HAP-1 (cell line): ENCODE data around the gene NPPB.

Experiments
- DNase-seq, 2 experiments: peaks; one replicate each; pipeline ENCODE4 v3.0.0-alpha.2; 2016 to 2020; ENCODE audit warnings: low spot score in 2 of 2
- H3K27me3 ChIP-seq: fragments of 250-450 bp; sonication (Bioruptor Pico); 2 replicates; pipeline ENCODE4 v1.5.1; 2020; ENCODE audit warnings: low read depth, mild to moderate bottlenecking, moderate library complexity
- H3K36me3 ChIP-seq: fragments of 250-450 bp; sonication (Bioruptor Pico); replicated peaks from 2 replicates; pipeline ENCODE4 v1.5.1; 2020; ENCODE audit warnings: mild to moderate bottlenecking
- H3K4me1 ChIP-seq: fragments of 250-450 bp; sonication (Bioruptor Pico); 2 replicates; pipeline ENCODE4 v1.5.1; 2020; ENCODE audit warnings: mild to moderate bottlenecking
- H3K4me3 ChIP-seq: fragments of 250-450 bp; sonication (Bioruptor Pico); 2 replicates; pipeline ENCODE4 v1.5.1; 2020; ENCODE audit warnings: mild to moderate bottlenecking, moderate library complexity
- H3K9me3 ChIP-seq: fragments of 250-450 bp; sonication (Bioruptor Pico); 2 replicates; pipeline ENCODE4 v1.5.1; 2020; ENCODE audit warnings: mild to moderate bottlenecking, moderate library complexity
- in situ Hi-C: fragments of 300-500 bp; cut with MboI; formaldehyde crosslinking; loops from 3 replicates; pipeline ENCODE4 v1.14.3; 2020; ENCODE audit warnings: low sequenced_read_pairs, inconsistent platforms, mixed read lengths

Gene NPPB

GRCh38 chr1:11839727-11840705 is 18.7 kb downstream of the NPPB start:
- in situ Hi-C loops = loop anchor here (5.0 kb wide), 1 partner anchor 57 kb away; no protein-coding TSS in a partner anchor
- H3K27me3 ChIP-seq = no peaks in the 10 kb centered on the region
- DNase-seq = no peak
- no peaks in the 10 kb centered on the region for H3K4me1 ChIP-seq
- no peaks in the 10 kb centered on the region for H3K9me3 ChIP-seq
- H3K36me3 ChIP-seq = peaks cover 49% of the 10 kb centered on the region
- H3K4me3 ChIP-seq = no peak overlapping the region

GRCh38 chr1:11838349-11839272 is 20.1 kb downstream of the NPPB start:
- peaks cover 61% of the 10 kb centered on the region for H3K36me3 ChIP-seq
- in situ Hi-C loops = no loop called here
- DNase-seq = peak; percentile 61 to 79

GRCh38 chr1:11837767-11838348 is 20.9 kb downstream of the NPPB start:
- H3K9me3 ChIP-seq = no peaks in the 10 kb centered on the region
- H3K27me3 ChIP-seq = no peaks in the 10 kb centered on the region
- no peaks in the 10 kb centered on the region for H3K4me1 ChIP-seq
- DNase-seq = no peak
- H3K36me3 ChIP-seq = peaks cover 62% of the 10 kb centered on the region
- in situ Hi-C loops = no loop called here
- no peak overlapping the region for H3K4me3 ChIP-seq

More at GRCh38 chr1:11838349-11839272, 20.1 kb downstream of the NPPB start:
- Histone ChIP-seq H3K27me3 (no peaks in the 10 kb centered on the region), H3K4me1 (no peaks in the 10 kb centered on the region), H3K9me3 (no peaks in the 10 kb centered on the region), H3K4me3 (no peak overlapping the region)

- Histone ChIP-seq H3K36me3 (peaks cover 67% of the 10 kb centered on the region), H3K4me1 (no peaks in the 10 kb centered on the region), H3K4me3 (no peak overlapping the region), H3K9me3 (no peaks in the 10 kb centered on the region), H3K27me3 (no peaks in the 10 kb centered on the region)
- DNase-seq = no peak
- in situ Hi-C loops = no loop called here
Observed at GRCh38 chr1:11836955-11837766, 21.6 kb downstream of the NPPB start.

GRCh38 chr1:11835441-11836225 is 23.1 kb downstream of the NPPB start:
- Histone ChIP-seq H3K36me3 (peaks cover 68% of the 10 kb centered on the region), H3K4me1 (no peaks in the 10 kb centered on the region), H3K27me3 (no peaks in the 10 kb centered on the region), H3K4me3 (no peak overlapping the region), H3K9me3 (no peaks in the 10 kb centered on the region)
- no peak for DNase-seq
- in situ Hi-C loops = no loop called here

GRCh38 chr1:11833900-11834299 is 24.8 kb downstream of the NPPB start:
- H3K36me3 ChIP-seq = peaks cover 69% of the 10 kb centered on the region
- H3K4me1 ChIP-seq = no peaks in the 10 kb centered on the region
- H3K9me3 ChIP-seq = no peaks in the 10 kb centered on the region
- no peak for DNase-seq
- in situ Hi-C loops = no loop called here
- no peak overlapping the region for H3K4me3 ChIP-seq
- no peaks in the 10 kb centered on the region for H3K27me3 ChIP-seq

- in situ Hi-C loops = no loop called here
- Histone ChIP-seq H3K9me3 (no peaks in the 10 kb centered on the region), H3K36me3 (peaks cover 68% of the 10 kb centered on the region), H3K4me1 (no peaks in the 10 kb centered on the region), H3K4me3 (no peak overlapping the region), H3K27me3 (no peaks in the 10 kb centered on the region)
- DNase-seq = no peak
Observed at GRCh38 chr1:11833497-11833896, 25.2 kb downstream of the NPPB start.

GRCh38 chr1:11831945-11832725 is 26.6 kb downstream of the NPPB start:
- Histone ChIP-seq H3K27me3 (no peaks in the 10 kb centered on the region), H3K9me3 (no peaks in the 10 kb centered on the region), H3K4me3 (no peak overlapping the region), H3K4me1 (no peaks in the 10 kb centered on the region), H3K36me3 (peaks cover 59% of the 10 kb centered on the region)
- in situ Hi-C loops = no loop called here
- no peak for DNase-seq

- Histone ChIP-seq H3K4me3 (no peak overlapping the region), H3K4me1 (no peaks in the 10 kb centered on the region), H3K36me3 (peaks cover 47% of the 10 kb centered on the region), H3K27me3 (no peaks in the 10 kb centered on the region), H3K9me3 (no peaks in the 10 kb centered on the region)
- no peak for DNase-seq
- in situ Hi-C loops = no loop called here
Observed at GRCh38 chr1:11828511-11828910, 30.2 kb downstream of the NPPB start.

- Histone ChIP-seq H3K9me3 (no peaks in the 10 kb centered on the region), H3K4me1 (no peaks in the 10 kb centered on the region), H3K27me3 (no peaks in the 10 kb centered on the region), H3K36me3 (peaks cover 39% of the 10 kb centered on the region), H3K4me3 (no peak overlapping the region)
- in situ Hi-C loops = no loop called here
- DNase-seq = no peak
Observed at GRCh38 chr1:11826946-11827345, 31.8 kb downstream of the NPPB start.

GRCh38 chr1:11825131-11825530 is 33.6 kb downstream of the NPPB start:
- H3K36me3 ChIP-seq = peaks cover 33% of the 10 kb centered on the region
- no peaks in the 10 kb centered on the region for H3K4me1 ChIP-seq
- no peaks in the 10 kb centered on the region for H3K9me3 ChIP-seq
- DNase-seq = no peak
- no peak overlapping the region for H3K4me3 ChIP-seq
- no peaks in the 10 kb centered on the region for H3K27me3 ChIP-seq
- in situ Hi-C loops = no loop called here
